GM23248 (cell line): ENCODE results near the gene ATG7.

Source experiments
- EZH2 ChIP-seq: fragments of 200-600 bp; sonication (generic); IDR thresholded peaks from 2 replicates; pipeline ENCODE4 v1.6.1; 2018; ENCODE audit warnings: antibody characterized with exemption, mild to moderate bottlenecking; ENCODE audit not compliant: insufficient read depth, poor library complexity, severe bottlenecking
- EZH2phosphoT487 ChIP-seq: fragments of 200-600 bp; sonication (generic); IDR thresholded peaks from 2 replicates; pipeline ENCODE4 v1.6.1; 2018; ENCODE audit warnings: antibody characterized with exemption, moderate library complexity, mild to moderate bottlenecking, low read depth; ENCODE audit not compliant: insufficient read depth

DNA sequence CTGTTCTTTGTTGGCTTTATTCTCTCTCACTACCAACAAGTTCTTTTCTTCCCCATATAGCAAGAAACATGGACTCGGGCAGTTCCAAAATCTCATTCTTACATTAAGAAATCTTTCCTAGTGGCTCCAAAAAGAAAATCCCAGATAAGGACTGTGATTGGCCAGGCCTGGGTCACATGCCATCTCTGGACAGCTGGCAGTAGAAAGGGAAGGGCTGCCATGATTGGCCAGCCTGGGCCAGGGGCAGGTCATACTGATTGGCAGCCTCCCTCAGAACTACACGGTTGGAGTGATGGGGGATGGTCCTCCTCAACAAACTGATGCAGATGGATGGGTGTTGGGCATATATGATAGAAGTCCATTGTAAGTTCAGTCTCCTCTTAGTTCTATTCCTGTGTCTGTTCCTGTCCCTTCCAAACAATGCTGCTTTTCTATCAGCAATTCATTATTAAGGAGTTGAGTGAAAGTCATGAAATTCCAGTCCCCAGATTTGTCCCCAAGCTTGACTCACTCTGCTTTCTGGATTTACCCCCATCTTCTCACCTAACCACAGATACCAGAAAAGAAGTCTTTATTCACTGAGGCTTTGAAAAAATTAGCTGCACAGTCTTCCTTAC lies 175.5 kb downstream of the ATG7 start:
- TF ChIP-seq EZH2phosphoT487 = no peak
- TF ChIP-seq EZH2 = no peak
